Keratinocyte (primary cell): ENCODE results near the gene UBXN4. TPM values are rescaled to one million over a fixed set of nuclear protein-coding genes. Genes with fewer than 3 reads are reported as not detected.

Experiments
- DNase-seq: peaks from one replicate; pipeline ENCODE4 v3.0.0-alpha.2; 2011; ENCODE audit warnings: low read depth, missing footprints, low spot score
- FAIRE-seq: peaks from 2 replicates; lab custom pipeline; 2011; peaks lifted over from hg19 to GRCh38; lab: Jason Lieb, UNC
- H2AFZ ChIP-seq: 2 replicates; pipeline ENCODE4 v1.6.0; 2012; ENCODE audit warnings: low read length, control low read depth, inconsistent platforms; ENCODE audit not compliant: control insufficient read depth
- H3K27ac ChIP-seq: 2 replicates; pipeline ENCODE4 v1.5.1; 2011; ENCODE audit warnings: low read length; ENCODE audit not compliant: control insufficient read depth, insufficient read depth
- H3K27me3 ChIP-seq: 3 replicates; pipeline ENCODE4 v1.6.0; 2011; ENCODE audit warnings: low read length; ENCODE audit not compliant: control insufficient read depth, insufficient read depth; ENCODE audit errors: extremely low read depth
- H3K36me3 ChIP-seq, 2 experiments: 2 replicates in 1 of 2; 3 replicates in 1 of 2; pipeline ENCODE4 v1.5.1; 2011; ENCODE audit warnings: low read length in 2 of 2, mild to moderate bottlenecking in 1 of 2; ENCODE audit not compliant: control insufficient read depth in 2 of 2, insufficient read depth in 2 of 2; ENCODE audit errors: extremely low read depth in 1 of 2
- H3K4me1 ChIP-seq: 3 replicates; pipeline ENCODE4 v1.5.1; 2011; ENCODE audit warnings: low read length; ENCODE audit not compliant: control insufficient read depth, insufficient read depth; ENCODE audit errors: extremely low read depth
- H3K4me2 ChIP-seq: 3 replicates; pipeline ENCODE4 v1.6.0; 2011; ENCODE audit warnings: low read depth, low read length; ENCODE audit not compliant: control insufficient read depth, insufficient read depth; ENCODE audit errors: extremely low read depth
- H3K4me3 ChIP-seq, 3 experiments: fragments of 200-600 bp in 1 of 3; sonication (generic) in 1 of 3; 2 replicates in 2 of 3; 3 replicates in 1 of 3; pipeline ENCODE4 v1.5.1; 2011 to 2016; ENCODE audit warnings: low read length in 3 of 3, mild to moderate bottlenecking in 3 of 3, control low read depth in 2 of 3, inconsistent platforms in 1 of 3, low read depth in 1 of 3, mixed read lengths in 1 of 3, mixed run types in 1 of 3, moderate library complexity in 1 of 3; ENCODE audit not compliant: control insufficient read depth in 2 of 3, insufficient read depth in 2 of 3; ENCODE audit errors: extremely low read depth in 1 of 3
- H3K79me2 ChIP-seq: 2 replicates; pipeline ENCODE4 v1.6.0; 2012; ENCODE audit warnings: low read length; ENCODE audit not compliant: control insufficient read depth, insufficient read depth
- H3K9ac ChIP-seq: 3 replicates; pipeline ENCODE4 v1.6.0; 2011; ENCODE audit warnings: low read length; ENCODE audit not compliant: control insufficient read depth, insufficient read depth; ENCODE audit errors: extremely low read depth
- H3K9me1 ChIP-seq: 3 replicates; pipeline ENCODE4 v1.6.0; 2011; ENCODE audit warnings: low read length; ENCODE audit not compliant: control insufficient read depth, insufficient read depth; ENCODE audit errors: extremely low read depth
- H3K9me3 ChIP-seq: 2 replicates; pipeline ENCODE4 v1.5.1; 2012; ENCODE audit warnings: low read depth, low read length; ENCODE audit not compliant: control insufficient read depth
- H4K20me1 ChIP-seq: 3 replicates; pipeline ENCODE4 v1.6.0; 2011; ENCODE audit warnings: low read length; ENCODE audit not compliant: control insufficient read depth, insufficient read depth; ENCODE audit errors: extremely low read depth
- EZH2 ChIP-seq: IDR thresholded peaks from one replicate; pipeline ENCODE4 v1.6.1; 2012; ENCODE audit warnings: inconsistent platforms, mild to moderate bottlenecking, low read length, moderate library complexity
- dilution Hi-C: fragments of 300-500 bp; cut with MboI; formaldehyde crosslinking; loops from one replicate; pipeline ENCODE4 v1.7.0; 2020; ENCODE audit warnings: low sequenced_read_pairs; ENCODE audit not compliant: extremely low pct_ligation_motif_present
- polyA plus RNA-seq, 5 experiments: library from polyadenylated mRNA; depleted of rRNA in 3 of 5; stranded (reverse) in 3 of 5; stranded (forward) in 1 of 5; unstranded in 1 of 5; fragments of >200 nt; gene quantifications; 1 replicate in 1 of 5; 2 replicates in 3 of 5; 3 replicates in 1 of 5; pipeline versions ENCODE4 v1.2.1 to v1.2.3, GENCODE V29; 2011 to 2012; ENCODE audit warnings: missing spikeins in 2 of 5, low read depth in 1 of 5, low replicate concordance in 1 of 5
- TF ChIP-seq, protein P1 (sequence below), 3 experiments: IDR thresholded peaks in 1 of 3; conservative IDR thresholded peaks in 1 of 3; optimal IDR thresholded peaks in 1 of 3; 2 replicates in 2 of 3; 3 replicates in 1 of 3; pipeline versions ENCODE3 to v1.5.1; 2011; ENCODE audit warnings: low read length in 3 of 3, mild to moderate bottlenecking in 3 of 3, moderate library complexity in 2 of 3, control low read depth in 1 of 3, inconsistent platforms in 1 of 3; ENCODE audit not compliant: insufficient read depth in 2 of 3; ENCODE audit errors: extremely low read depth in 1 of 3

UBXN4 gene
- polyA plus RNA-seq, 1 donor (not counting 4 experiments of a cell fraction or from before 2014, with no cell fraction given), result 92.2 TPM

- Histone ChIP-seq H3K79me2 (no peaks in the 10 kb centered on the region), H3K9me1 (no peaks in the 10 kb centered on the region), H3K9me3 (no peaks in the 10 kb centered on the region), H3K27me3 (no peaks in the 10 kb centered on the region), H2AFZ (no peak overlapping the region), H3K36me3 (no peaks in the 10 kb centered on the region), H3K27ac (no peak overlapping the region), H3K9ac (no peak overlapping the region), H3K4me2 (no peak overlapping the region), H3K4me3 (no peak overlapping the region), H3K4me1 (no peaks in the 10 kb centered on the region), H4K20me1 (no peaks in the 10 kb centered on the region)
- dilution Hi-C loops, result no loop called here
- no peak for FAIRE-seq
- no peak for DNase-seq
- TF ChIP-seq EZH2, result no peak
- TF ChIP-seq, protein P1, sequence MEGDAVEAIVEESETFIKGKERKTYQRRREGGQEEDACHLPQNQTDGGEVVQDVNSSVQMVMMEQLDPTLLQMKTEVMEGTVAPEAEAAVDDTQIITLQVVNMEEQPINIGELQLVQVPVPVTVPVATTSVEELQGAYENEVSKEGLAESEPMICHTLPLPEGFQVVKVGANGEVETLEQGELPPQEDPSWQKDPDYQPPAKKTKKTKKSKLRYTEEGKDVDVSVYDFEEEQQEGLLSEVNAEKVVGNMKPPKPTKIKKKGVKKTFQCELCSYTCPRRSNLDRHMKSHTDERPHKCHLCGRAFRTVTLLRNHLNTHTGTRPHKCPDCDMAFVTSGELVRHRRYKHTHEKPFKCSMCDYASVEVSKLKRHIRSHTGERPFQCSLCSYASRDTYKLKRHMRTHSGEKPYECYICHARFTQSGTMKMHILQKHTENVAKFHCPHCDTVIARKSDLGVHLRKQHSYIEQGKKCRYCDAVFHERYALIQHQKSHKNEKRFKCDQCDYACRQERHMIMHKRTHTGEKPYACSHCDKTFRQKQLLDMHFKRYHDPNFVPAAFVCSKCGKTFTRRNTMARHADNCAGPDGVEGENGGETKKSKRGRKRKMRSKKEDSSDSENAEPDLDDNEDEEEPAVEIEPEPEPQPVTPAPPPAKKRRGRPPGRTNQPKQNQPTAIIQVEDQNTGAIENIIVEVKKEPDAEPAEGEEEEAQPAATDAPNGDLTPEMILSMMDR (optimal IDR thresholded peaks at IDR 0.05 in 1 of 3, IDR thresholded peaks at IDR 0.05 in 1 of 3, conservative IDR thresholded peaks at IDR 0.05 in 1 of 3; ENCODE audit: extremely low read depth in 1 of 3, insufficient read depth in 2 of 3, low read length in 3 of 3), result no peak
Observed at GRCh38 chr2:135815269-135815668, 73.6 kb downstream of the UBXN4 start.

- FAIRE-seq (no peak), DNase-seq (no peak)
- Histone ChIP-seq H3K9ac (no peak overlapping the region), H3K4me1 (no peaks in the 10 kb centered on the region), H2AFZ (no peak overlapping the region), H3K79me2 (no peaks in the 10 kb centered on the region), H3K36me3 (no peaks in the 10 kb centered on the region), H4K20me1 (no peaks in the 10 kb centered on the region), H3K4me3 (no peak overlapping the region), H3K27ac (no peak overlapping the region), H3K4me2 (no peak overlapping the region), H3K9me1 (no peaks in the 10 kb centered on the region), H3K27me3 (no peaks in the 10 kb centered on the region), H3K9me3 (no peaks in the 10 kb centered on the region)
- TF ChIP-seq, protein P1 (optimal IDR thresholded peaks at IDR 0.05 in 1 of 3, IDR thresholded peaks at IDR 0.05 in 1 of 3, conservative IDR thresholded peaks at IDR 0.05 in 1 of 3; ENCODE audit: extremely low read depth in 1 of 3, insufficient read depth in 2 of 3, low read length in 3 of 3), result no peak
- no peak for TF ChIP-seq EZH2
- dilution Hi-C loops, result no loop called here
Observed at GRCh38 chr2:135817466-135817865, 75.8 kb downstream of the UBXN4 start.
